ENCODE results near the gene TCP11.

- TF ChIP-seq CTCF (IDR thresholded peaks at IDR 0.05) = no peak
- no peak for TF ChIP-seq POLR2A (IDR thresholded peaks at IDR 0.05)
These were observed 11.0 kb upstream of the TCP11 start for GRCh38 chr6:35152067-35152707.

All from Peyer's patch (tissue), 4 donors.